IPS-11a (cell line): ENCODE data around the gene CCL28.

Experiments
- H3K4me3 ChIP-seq: one replicate; pipeline ENCODE4 v1.5.1; 2013; ENCODE audit warnings: low read depth, low read length, control low read depth

Gene CCL28

DNA sequence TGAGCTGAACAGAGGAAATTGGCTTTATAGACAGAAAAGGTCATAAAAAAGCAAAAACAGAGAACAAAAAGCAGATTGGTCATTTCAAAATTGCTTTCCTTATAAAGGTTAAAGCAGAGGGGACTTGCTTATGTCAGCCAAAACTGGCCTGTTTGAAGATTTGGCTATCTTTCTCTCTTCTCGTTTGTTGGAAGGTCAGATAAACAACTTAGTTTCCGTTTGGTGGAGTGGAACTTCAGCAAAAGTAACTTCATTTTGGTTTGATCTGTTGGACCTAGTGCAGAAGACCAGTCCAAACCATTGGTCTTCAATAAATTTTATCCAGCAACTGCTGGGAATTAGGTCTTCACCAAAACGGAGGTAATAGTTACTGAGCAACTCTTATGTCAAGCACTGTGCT lies 53.9 kb downstream of the CCL28 start:
- no peak overlapping the region for H3K4me3 ChIP-seq

DNA sequence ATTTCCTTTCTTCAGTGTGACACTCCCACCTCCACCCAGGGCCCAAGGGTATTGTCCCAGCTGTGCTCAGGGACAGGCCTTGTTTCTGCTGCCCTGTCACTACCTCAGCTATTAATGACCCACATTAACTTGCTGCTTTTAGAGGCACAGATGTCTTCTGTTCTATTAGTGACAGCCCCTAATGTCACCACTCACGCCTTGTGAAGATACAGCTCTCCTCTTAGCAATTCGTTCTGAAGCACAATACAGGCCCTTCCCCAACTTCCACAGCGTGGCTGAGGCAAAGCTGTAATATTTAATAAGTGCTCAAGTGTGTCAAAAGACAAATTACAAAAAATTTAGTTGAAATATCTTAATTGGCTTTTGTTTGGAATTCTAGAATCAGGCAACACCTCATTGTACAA lies 54.3 kb downstream of the CCL28 start:
- H3K4me3 ChIP-seq: no peak overlapping the region

DNA sequence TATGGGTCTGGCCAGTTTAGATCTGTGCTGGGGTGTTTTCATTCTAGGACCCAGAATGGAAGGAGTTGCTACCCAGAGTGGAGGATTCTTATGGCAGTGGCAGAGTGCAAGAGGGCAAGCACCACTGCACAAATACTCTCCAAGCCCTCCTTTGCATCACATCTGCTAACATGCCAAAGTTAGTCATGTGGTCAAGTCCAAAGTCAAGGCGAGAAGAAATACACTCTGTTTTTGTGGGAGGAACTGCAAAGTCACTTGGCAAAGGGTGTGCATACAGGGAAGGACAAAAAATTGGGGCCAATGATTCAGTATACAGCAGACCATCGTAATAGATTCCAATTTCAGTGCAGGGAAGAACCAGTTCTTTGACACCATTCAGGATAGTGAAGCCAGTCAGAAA lies 55.1 kb downstream of the CCL28 start:
- no peak overlapping the region for H3K4me3 ChIP-seq

DNA sequence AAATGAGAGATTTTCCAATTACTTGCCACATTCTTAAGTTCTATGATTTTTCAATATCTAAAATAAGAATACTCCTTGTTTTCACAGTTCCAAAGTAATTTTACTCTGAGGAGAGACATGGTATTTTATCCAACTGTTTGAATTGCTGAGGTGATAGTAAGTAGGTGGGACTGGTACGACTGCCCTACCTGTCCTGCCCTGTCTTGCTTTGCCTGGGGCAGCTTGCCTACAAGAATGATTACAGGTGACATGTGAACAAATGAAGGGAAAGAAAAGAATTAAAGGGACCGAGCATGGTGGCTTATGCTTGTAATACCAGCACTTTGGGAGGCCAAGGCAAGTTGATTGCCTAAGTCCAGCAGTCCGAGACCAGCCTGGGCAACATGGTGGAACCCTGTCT lies 57.4 kb downstream of the CCL28 start:
- no peak overlapping the region for H3K4me3 ChIP-seq

DNA sequence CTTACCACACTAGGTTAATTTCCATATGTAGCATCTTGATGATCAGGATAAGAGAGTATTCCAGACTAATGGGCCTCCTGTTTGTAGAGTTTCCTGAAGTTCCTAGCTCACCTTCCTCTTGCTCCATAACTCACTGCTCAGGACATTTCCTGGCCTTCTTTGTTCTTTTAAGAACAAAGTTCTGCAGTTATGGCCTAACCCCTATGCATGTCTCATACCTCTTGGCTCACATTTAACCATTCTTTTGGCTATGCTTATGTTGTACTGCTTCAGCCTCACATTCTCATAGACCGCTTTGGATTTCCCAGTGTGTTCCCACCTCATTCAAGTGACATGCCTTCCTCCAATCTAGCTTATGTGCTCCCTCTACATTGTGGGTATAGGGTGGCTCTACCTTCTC lies 58.5 kb downstream of the CCL28 start:
- H3K4me3 ChIP-seq: no peak overlapping the region

DNA sequence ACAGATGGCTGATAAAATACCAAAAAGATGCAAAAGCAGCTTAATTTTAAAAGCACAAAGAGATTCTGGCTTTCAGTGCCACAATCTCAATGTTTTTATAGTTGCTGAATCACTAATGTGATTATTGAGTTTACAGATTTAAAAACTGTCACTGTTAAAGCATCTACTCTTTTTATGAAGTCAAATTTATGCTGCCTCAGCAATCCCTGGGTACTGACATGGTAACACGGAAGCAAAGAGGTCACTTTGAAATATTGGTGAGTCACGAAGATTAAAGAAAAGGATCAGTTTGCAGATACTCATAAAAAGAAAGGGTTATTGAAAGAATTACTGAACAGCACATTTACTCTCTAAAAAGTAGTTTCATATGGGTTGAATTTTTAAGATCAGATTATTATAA lies 59.3 kb downstream of the CCL28 start:
- no peak overlapping the region for H3K4me3 ChIP-seq

DNA sequence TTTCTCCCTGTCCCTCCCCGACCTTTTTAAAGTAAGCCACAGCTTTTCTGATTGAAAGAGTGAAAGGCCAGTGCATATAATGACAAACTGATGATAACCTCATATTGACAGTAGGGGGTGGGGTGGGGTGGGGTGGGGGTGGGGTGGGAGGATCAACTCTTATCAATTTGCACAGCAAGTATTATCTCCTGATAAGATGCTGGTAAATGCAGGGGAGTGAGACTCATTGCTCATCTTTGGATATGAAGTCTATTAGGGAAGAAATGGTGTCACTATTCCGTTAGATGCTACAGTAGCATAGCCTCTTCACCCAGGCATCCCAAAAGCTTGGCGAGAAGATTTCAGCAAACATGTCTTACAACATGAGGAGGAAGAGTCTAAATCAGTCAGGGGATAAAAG lies 60.1 kb downstream of the CCL28 start:
- H3K4me3 ChIP-seq: no peak overlapping the region

DNA sequence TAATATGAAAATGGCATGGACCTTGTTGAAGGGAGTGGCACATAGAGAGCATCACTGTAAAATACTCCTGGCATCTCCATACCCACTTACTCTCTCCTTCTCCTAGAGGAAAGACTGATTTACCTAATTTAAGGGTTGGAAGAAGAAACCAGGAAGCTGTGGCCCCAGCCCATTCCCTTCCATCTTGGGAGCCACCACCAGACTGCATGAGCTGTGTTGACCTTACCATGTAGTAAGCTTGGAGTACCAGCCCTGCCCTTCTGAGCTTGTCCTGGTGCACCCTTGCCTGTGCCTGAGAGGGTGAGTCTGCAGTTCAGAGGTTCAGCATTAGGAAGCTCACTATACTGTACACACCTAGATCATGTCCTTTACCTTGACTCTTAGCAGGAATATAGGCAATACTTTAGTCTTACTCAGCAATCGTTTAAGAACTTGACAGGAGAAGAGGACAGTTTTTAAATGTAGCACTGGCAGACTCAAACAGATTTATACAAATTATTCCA lies 63.3 kb downstream of the CCL28 start:
- H3K4me3 ChIP-seq: no peak overlapping the region

DNA sequence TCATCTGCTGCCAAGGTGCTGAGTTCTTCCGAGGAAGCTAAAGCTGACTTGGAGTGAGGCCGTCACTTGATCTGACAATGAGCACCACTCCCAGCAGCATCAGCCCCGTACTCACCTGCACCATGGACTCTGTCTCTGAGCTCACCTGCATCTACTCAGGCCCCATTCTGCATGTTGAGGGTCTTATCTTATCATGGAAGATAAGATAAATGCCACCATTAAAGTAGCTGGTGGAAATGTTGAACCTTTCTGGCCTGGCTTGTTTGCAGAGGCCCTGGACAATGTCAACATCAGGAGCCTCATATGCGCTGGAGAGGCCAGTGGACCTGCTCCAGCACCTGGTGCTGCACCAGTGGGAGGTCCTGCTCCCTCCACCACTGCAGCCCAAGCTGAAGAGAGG lies 64.0 kb downstream of the CCL28 start:
- H3K4me3 ChIP-seq: no peak overlapping the region

DNA sequence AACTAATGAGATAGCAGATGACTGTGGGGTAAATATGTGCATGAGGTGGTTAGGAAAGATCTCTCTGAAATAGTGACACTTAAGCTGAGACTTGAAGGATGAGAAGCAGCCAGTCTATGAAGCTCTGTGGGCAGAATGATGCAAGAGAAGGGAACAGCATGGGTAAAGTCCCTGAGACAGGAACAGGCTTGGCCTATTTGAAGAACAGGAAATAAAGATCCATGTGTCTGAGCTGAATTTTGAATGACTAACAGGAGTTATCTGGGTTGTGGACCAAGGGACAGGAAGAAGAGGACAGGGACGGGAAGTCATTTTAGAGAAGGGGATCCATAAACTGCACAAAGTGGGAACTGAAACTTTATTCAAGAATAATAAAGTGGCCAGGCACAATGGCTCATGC lies 73.3 kb downstream of the CCL28 start:
- no peak overlapping the region for H3K4me3 ChIP-seq

DNA sequence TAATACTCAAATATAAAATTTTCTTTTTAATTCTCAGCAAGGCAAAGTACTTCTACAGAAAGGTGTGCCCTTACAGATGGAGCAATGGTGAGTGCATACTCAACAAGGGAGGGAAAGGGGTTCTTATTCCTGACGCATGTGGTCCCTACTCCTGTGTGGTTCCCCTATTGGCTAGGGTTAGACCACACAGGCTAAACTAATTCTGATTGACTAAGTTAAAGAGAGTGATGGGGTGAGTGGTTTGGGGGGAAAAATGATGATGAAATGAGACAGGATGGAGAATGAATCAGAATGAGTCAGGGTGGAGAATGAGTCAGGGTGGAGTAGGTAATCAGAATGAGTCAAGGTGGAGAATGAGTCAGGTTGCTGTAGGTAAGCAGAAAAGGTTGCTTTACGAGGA lies 76.0 kb downstream of the CCL28 start:
- no peak overlapping the region for H3K4me3 ChIP-seq

DNA sequence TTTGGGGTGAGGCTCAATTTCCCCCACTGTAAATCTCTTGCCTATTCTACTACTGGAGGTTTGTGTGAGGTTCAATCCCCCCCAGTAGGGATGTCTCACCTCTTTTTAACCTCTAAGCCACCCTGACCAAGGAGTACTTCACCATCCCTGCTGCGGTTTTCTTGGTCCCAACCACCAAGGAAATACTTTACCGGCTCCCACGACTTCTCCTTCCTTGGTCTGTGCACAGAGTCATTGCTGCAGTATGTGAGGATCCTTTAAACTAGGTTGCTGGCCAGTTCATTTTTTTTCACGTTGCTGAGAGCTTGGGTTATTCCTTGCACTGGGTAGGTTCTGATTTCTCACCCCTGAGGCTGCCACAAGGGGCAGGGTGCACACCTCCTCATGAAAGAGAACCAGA lies 76.5 kb downstream of the CCL28 start:
- H3K4me3 ChIP-seq: no peak overlapping the region

DNA sequence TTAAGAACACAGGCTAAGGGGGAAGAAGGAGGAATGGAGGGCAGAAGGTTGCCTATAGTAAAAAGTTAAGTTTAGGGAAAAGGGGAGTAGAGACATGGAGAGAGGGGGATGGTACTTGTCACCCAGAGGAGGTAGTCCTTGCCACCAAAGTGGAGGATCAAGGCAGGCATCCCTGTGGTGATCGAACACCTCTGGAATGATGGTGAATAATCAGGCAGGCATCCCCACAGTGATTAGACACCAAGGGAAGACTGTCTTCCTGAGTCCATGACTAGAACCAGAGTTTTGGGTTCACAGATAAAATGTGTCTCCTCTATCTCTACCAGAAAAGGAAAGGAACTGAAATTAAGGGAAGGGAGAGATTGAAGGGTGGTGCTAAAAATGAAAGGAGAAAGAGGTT lies 79.8 kb downstream of the CCL28 start:
- no peak overlapping the region for H3K4me3 ChIP-seq
